Mesenteric fat pad (tissue), 1 donor: ENCODE measurements around the gene SHKBP1. TPM values are rescaled to one million over a fixed set of nuclear protein-coding genes. Genes with fewer than 3 reads are reported as not detected.
A peak's percentile ranks its signal among the peaks of the same experiment; 100 is the strongest.

ENCODE experiments used
- DNase-seq: peaks from one replicate; pipeline ENCODE4 v3.0.0-alpha.2; 2020; ENCODE audit warnings: low spot score
- total RNA-seq: library from RNA; stranded (reverse); fragmentation: NEBNext Ultra II Directional; extraction: Animal tissue kit (Norgen Biotek cat#: 25700); gene quantifications from one replicate; pipeline ENCODE4 v1.2.1, GENCODE V29; 2021
- donor health status: DM: yes; HTN: yes; CAD: no.

Gene SHKBP1
- total RNA-seq, 1 donor from 2014 or later: 54.3 TPM

- no peak for DNase-seq
Measured at GRCh38 chr19:40600570-40601133, 24.0 kb downstream of the SHKBP1 start.

GRCh38 chr19:40601134-40601974, 24.7 kb downstream of the SHKBP1 start, which contains the start of gene LTBP4:
Gene LTBP4, plus strand, starts transcription at chr19:40601369. Its CDS starts 19 bp downstream, at chr19:40601388.
- DNase-seq: no peak

GRCh38 chr19:40603071-40603388, 26.4 kb downstream of the SHKBP1 start:
- DNase-seq: no peak

- peak; percentile 97 for DNase-seq
Measured at GRCh38 chr19:40603389-40604170, 26.9 kb downstream of the SHKBP1 start.

GRCh38 chr19:40604171-40604646, 27.5 kb downstream of the SHKBP1 start:
- DNase-seq: no peak

- no peak for DNase-seq
Measured at GRCh38 chr19:40604647-40605215, 28.1 kb downstream of the SHKBP1 start.

- DNase-seq: no peak
Measured at GRCh38 chr19:40605216-40605971, 28.7 kb downstream of the SHKBP1 start.

- DNase-seq: no peak
Measured at GRCh38 chr19:40607311-40608239, 30.9 kb downstream of the SHKBP1 start.

GRCh38 chr19:40608240-40608621, 31.6 kb downstream of the SHKBP1 start:
- DNase-seq: no peak

GRCh38 chr19:40608957-40609356, 32.3 kb downstream of the SHKBP1 start:
- no peak for DNase-seq

GRCh38 chr19:40609561-40610395, 33.1 kb downstream of the SHKBP1 start:
- DNase-seq: peak; percentile 97

GRCh38 chr19:40610396-40611064, 33.9 kb downstream of the SHKBP1 start:
- DNase-seq: no peak

- no peak for DNase-seq
Measured at GRCh38 chr19:40611096-40611495, 34.4 kb downstream of the SHKBP1 start.

- no peak for DNase-seq
Measured at GRCh38 chr19:40611900-40612698, 35.4 kb downstream of the SHKBP1 start.

GRCh38 chr19:40612831-40613689, 36.4 kb downstream of the SHKBP1 start:
- DNase-seq: no peak
